Stimulated activated CD8-positive, alpha-beta memory T cell treated with anti-CD3 and anti-CD28 coated beads, Interleukin-2, amount 100 ng/mL, for 48 hours (primary cell): ENCODE data around the gene TMSB4X.
"Not testable (repeated sequence)": the region's sequence is repeated elsewhere in the genome, so short reads cannot be mapped to it uniquely, and the experiment has no call there.

Source experiments
- DNase-seq, 2 donors: peaks; one replicate each; pipeline ENCODE4 v3.0.0-alpha.2; 2020; ENCODE audit warnings: low read depth in 2 of 2

TMSB4X gene

GRCh38 chrX:12997906-12998687 lies 23.2 kb downstream of the TMSB4X start:
- no peak for DNase-seq

DNA sequence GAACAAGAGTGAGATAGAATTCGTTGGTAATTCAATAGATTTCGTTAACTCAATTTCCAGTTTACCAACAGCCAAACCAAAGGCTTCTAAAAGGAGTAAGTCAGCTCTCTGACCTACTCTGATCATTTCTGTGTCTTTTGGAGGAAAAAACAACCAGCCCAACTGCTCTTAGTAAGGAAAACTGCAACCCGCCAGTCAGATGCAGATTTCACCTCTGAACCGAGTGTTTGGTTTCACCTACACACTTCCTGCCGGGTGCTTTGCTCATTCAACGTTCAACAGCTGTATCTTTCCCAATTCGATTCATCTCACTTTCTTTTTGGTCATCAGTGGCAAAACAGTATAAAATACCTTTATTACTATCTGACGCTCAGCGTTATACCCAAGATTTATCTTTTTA lies 24.5 kb downstream of the TMSB4X start:
- DNase-seq: no peak

- no peak for DNase-seq
These were observed 25.4 kb downstream of the TMSB4X start for GRCh38 chrX:13000301-13000811.

DNA sequence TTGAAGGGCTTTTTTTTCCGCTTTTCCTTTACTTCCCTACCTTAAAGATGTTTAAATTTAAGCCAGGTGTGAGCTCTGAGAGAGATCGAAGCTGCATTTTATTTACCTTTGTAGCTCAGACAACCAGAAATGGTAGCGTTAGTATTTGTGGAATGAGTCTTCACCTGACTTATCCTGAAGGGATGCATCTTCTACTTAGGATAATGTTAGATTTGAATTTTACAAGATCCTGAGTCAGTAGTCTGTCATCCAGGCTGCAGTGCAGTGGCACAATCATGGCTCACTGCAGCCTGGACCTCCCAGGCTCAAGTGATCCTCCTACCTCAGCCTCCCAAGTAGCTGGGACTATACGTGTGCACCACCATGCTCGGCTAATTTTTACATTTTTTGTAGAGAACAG lies 26.2 kb downstream of the TMSB4X start:
- no peak for DNase-seq

DNA sequence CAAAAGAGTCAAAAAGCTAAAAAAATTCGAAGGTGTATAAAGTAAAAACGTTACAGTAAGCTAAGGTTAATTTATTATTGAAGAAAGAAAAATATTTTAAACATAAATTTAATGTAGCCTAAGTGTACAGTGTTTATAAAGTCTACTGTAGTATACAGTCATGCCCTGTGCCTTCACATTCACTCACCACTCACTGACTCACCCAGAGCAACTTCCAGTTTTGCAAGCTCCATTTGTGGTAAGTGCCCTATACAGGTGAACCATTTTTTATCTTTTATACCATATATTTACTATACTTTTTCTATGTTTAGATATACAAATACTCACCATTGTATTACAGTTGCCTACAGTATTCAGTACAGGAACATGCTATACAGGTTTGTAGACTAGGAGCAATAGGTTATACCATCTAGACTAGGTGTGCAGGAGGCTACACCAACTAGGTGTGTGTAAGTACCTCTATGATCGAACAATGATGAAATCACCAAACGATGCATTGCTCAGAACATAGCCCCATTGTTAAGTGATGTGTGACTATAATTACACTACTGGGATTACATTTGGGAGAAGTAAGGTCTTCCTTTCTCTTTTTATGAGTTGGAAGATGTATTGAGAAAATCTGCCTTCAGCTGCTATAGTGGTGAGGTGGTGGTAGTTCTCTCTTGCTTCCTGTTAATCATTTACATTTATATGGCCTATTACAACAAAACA lies 27.2 kb downstream of the TMSB4X start:
- DNase-seq: no peak

DNA sequence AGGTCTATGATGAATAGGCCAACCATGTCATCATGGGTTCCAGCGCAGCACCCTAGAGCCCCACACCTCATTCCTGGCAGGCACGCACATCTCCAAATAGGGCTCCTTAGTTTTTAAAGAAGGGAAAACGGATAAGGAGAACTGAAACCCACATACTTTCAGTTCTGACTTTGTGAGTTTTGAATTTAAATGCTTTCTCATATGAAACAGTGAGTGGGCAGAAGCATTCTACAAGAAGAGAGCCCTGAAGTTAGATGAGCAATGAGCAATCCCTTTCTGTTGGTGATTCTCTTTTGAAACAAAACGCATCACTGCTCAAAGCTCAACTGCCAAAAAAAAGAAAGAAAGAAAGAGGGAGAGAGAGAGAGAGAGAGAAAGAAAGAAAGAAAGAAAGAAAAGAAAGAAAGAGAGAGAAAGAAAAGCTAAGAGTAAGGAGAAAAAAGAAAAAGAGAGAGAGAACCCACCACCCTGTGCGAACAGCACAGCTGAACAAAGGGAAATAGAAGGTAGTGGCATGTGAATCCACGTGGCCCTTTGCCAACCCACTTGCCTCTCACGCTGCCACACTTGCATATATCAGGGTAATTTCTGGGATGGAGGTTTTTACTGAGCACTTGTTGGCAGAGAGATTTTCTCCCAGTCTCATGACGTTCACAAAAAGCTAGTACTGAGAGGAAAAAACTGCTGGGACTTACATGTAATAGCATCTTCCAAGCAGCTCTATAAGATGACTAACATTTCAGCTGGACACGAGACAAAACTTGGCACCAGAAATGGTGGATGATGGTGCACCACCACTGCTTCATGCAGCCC lies 31.0 kb downstream of the TMSB4X start:
- no peak for DNase-seq

GRCh38 chrX:13007519-13008188 lies 32.7 kb downstream of the TMSB4X start:
- no peak for DNase-seq

DNA sequence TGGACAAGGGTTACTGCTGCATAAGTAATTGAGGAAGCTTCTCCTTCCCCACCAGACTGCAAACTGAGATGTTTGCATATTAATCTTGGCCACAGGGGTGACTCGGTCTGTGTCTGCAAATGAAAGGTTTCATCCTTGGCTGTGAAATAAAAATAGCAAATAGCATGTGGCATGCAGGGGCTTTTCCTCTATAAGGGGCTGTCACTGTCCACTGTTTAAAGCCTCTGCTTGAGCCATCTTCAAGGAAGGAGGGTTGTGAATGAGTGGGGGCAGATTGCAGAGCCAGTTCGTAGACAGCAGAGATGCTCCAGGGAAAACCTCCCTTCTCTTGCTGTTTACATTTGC lies 33.3 kb downstream of the TMSB4X start:
- DNase-seq: no peak

- DNase-seq: no peak
These were observed 33.9 kb downstream of the TMSB4X start for GRCh38 chrX:13008851-13009250.

GRCh38 chrX:13009273-13009672 lies 34.4 kb downstream of the TMSB4X start:
- no peak for DNase-seq

DNA sequence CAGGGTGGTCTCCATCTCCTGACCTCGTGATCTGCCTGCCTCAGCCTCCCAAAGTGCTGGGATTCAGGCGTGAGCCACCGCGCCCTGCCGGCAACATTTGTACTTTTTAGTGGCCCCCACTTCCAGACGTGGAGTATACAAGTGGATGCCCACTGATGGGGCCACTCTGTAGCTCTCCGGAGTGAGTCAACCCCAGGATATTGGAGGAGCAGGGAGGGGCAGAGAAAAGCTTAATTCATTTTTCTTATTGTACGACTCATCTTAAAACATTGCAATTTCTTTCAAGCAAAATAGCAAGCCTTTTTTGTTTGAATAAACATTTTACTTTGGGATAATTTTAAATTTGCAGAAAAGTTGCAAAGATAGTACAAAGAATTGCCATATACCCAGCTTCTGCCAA lies 34.9 kb downstream of the TMSB4X start:
- no peak for DNase-seq

DNA sequence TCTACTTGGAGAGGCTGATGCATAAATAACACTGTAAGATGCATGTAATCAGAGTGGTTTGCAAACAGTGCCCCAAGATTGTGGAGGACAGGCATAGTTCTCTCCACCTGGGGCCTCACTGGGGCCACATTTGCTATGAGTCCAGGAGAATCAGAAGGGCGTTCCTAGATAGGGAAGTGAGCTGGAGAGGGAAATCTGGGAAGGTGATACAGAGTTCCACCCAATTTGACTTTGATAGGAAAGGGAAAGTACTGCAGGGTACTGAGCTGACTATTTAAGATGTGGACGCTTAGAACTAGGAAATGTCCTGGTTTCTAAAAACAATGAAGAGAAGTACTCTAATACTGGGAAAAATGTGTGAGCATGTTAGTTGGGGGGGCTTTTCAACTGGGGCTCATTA lies 35.6 kb downstream of the TMSB4X start:
- DNase-seq: no peak

DNA sequence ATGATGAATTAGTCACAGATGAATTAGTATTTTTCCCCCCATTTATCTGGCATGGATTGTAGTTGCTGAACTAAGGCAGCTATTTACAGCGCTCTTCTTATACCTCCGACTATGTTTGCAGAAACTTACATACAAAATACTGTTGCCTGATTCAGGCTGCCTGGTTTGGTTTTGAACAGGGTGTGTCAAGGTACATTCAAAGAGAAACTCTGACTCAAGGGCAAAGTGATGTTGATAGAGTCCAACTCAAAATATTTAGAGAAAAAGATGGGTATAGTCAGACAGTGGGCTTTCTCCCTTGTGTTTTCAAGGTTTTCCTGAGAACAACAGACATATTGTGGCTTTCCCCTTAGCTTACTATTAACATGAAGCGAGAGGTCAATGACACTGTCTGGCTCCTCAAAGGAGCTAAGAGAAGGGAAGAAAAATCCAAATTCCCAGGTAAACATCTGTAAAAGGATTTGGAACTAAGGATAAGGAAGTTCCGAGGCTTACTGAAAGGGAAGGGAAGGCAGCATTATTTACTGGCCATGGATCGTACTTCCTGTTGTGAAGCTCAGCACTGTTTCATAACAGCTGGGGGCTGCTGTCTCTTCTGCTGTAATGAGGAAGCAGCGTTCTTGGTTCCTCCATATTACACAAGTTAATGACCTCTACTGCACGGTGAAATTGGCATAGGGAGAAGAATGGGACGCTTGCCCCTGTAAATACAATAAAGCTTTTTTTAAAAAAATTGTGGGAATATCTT lies 38.6 kb downstream of the TMSB4X start:
- no peak for DNase-seq

DNA sequence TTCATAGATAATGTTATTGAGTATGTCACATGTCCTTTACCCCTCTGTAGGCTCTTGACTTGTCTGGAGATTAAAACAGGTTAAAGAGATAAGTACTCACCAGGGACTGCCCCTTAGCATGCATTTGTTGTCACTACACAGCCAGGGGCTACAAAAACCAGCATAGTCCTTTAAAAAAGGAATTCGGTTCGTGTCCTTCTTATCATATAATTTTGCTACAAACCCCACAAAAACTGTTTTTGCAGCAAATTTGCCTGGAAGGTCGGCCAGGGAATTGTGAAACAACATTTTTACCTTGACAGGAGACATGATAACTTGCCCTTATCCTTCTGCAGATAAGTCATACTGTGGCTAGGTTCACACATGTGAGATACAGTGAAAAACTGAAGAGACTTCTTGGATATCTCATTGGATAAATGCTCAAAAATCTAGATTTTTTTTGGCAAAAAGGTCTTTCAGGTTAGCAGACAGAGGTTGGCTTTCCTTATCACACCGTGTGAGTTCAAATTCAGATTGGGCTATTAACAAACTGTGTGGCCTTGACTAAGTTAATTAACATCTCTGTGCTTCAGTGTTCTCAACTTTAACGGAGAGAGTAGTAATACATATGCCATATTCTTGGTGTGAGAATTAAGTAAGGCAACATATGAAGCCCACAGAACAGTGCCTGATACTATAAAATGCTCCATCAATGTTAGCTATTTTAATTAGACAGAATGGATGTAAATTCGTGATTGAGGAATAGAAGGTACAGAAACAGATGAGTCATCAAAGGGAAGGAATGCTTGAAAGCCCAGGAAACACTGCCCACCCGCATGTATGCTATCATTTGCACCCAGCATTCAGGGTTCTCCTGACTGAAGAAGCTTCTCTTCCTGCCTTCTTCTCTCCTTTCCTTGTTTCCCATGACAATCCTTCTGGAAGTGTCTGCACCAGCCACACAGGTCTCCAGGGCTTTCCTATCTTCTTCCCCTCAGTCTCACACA lies 39.5 kb downstream of the TMSB4X start:
- no peak for DNase-seq

GRCh38 chrX:13015536-13016236 lies 40.8 kb downstream of the TMSB4X start:
- DNase-seq: no peak

- not testable (repeated sequence) for DNase-seq
These were observed 41.8 kb downstream of the TMSB4X start for GRCh38 chrX:13016731-13017130.

DNA sequence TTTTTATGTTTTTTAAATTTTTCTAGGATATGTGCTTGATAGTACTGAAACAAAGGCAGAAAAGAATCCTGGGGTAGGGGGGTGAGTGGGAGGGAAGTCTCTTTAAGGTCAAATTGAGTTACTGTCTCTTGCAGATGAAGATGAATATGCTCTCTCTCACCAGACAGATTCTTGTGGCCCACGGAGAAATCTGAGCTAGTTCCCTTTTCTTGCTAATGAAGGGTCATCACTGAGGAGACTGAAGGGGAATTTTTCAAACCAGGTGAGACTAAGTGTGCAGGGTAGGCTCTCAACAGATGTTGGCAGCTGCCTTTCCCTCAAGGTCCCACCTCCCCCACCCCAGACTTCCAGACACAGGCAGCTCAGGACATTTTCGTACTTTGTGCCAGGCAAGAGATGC lies 48.0 kb downstream of the TMSB4X start:
- no peak for DNase-seq

- no peak for DNase-seq
These were observed 48.7 kb downstream of the TMSB4X start for GRCh38 chrX:13023567-13023966.

DNA sequence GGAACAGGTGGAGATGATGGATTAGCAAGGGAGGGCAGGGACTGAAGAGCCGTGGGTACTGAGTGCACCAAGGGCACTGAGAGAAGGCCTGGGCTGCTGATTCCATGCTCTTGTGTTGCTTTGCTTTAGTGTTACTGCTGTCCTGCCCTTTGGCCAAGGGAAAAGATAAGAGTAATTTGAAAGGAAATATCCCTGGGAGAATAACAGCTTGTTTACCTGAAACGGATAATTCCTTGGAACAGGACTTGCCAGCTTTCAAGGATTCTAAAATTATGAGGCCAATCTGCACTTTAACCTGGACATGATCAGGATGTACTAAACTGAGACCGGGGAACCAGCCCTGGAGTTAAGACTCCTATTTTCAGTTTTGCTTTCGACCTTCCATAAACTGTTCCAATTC lies 49.1 kb downstream of the TMSB4X start:
- DNase-seq: no peak
